WTC11 (cell line): ENCODE results near the gene AR.

ENCODE experiments used
- NR1H2 ChIP-seq: sonication (generic); formaldehyde crosslinking; IDR thresholded peaks from 2 replicates; pipeline ENCODE4 v1.9.0; 2021; ENCODE audit warnings: mild to moderate bottlenecking, moderate library complexity, missing genetic modification reagents
- TF ChIP-seq, protein P1 (sequence below): sonication (generic); formaldehyde crosslinking; IDR thresholded peaks from 2 replicates; pipeline ENCODE4 v1.8.1; 2023; ENCODE audit warnings: mild to moderate bottlenecking, missing genetic modification reagents, moderate library complexity
- TF ChIP-seq, protein P2 (sequence below): fragments of 250-450 bp; sonication (Bioruptor Pico); IDR thresholded peaks from 2 replicates; pipeline ENCODE4 v2.1.2; 2022; ENCODE audit warnings: mild to moderate bottlenecking, moderate library complexity
- TF ChIP-seq, protein P3 (sequence below): sonication (generic); formaldehyde crosslinking; IDR thresholded peaks from 2 replicates; pipeline ENCODE4 v1.8.0; 2022; ENCODE audit warnings: mild to moderate bottlenecking, missing genetic modification reagents
- TF ChIP-seq, protein P4 (sequence below): sonication (generic); formaldehyde crosslinking; IDR thresholded peaks from 2 replicates; pipeline ENCODE4 v1.8.0; 2022; ENCODE audit warnings: mild to moderate bottlenecking, missing genetic modification reagents
- TF ChIP-seq, protein P5 (sequence below): fragments of 200-600 bp; IDR thresholded peaks from 2 replicates; pipeline ENCODE4 v1.8.0; 2022; ENCODE audit warnings: antibody characterized with exemption
- TF ChIP-seq, protein P6 (sequence below): sonication (generic); formaldehyde crosslinking; IDR thresholded peaks from 2 replicates; pipeline ENCODE4 v1.8.0; 2022; ENCODE audit warnings: mild to moderate bottlenecking, missing genetic modification reagents
- TF ChIP-seq, protein P7 (sequence below): sonication (generic); formaldehyde crosslinking; conservative IDR thresholded peaks from 2 replicates; pipeline ENCODE4 v1.8.1; 2022; ENCODE audit warnings: mild to moderate bottlenecking, missing genetic modification reagents

DNA sequence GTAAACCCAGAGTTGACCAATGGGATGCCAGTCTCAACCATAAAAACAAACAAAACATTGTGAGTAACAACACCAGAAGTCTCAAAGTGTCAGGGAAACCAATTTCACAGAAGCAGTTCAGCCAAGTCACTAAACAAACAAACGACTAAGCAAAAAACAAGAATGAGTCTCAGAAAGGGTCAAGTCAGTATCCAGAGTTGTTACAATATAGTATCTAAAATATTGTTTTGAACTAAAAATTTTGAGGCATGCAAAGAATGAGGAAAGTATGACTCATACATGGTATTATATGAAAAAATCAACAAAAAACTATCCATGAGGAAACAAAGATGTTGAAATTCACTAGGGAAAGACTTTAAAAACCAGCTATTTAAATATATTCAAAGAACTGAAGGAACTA, 70.6 kb downstream of the AR start:
- TF ChIP-seq, protein P1, sequence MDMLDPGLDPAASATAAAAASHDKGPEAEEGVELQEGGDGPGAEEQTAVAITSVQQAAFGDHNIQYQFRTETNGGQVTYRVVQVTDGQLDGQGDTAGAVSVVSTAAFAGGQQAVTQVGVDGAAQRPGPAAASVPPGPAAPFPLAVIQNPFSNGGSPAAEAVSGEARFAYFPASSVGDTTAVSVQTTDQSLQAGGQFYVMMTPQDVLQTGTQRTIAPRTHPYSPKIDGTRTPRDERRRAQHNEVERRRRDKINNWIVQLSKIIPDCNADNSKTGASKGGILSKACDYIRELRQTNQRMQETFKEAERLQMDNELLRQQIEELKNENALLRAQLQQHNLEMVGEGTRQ (CRISPR knock-in tag): no peak
- TF ChIP-seq, protein P2, sequence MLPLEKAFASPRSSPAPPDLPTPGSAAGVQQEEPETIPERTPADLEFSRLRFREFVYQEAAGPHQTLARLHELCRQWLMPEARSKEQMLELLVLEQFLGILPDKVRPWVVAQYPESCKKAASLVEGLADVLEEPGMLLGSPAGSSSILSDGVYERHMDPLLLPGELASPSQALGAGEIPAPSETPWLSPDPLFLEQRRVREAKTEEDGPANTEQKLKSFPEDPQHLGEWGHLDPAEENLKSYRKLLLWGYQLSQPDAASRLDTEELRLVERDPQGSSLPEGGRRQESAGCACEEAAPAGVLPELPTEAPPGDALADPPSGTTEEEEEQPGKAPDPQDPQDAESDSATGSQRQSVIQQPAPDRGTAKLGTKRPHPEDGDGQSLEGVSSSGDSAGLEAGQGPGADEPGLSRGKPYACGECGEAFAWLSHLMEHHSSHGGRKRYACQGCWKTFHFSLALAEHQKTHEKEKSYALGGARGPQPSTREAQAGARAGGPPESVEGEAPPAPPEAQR: no peak
- TF ChIP-seq, protein P3, sequence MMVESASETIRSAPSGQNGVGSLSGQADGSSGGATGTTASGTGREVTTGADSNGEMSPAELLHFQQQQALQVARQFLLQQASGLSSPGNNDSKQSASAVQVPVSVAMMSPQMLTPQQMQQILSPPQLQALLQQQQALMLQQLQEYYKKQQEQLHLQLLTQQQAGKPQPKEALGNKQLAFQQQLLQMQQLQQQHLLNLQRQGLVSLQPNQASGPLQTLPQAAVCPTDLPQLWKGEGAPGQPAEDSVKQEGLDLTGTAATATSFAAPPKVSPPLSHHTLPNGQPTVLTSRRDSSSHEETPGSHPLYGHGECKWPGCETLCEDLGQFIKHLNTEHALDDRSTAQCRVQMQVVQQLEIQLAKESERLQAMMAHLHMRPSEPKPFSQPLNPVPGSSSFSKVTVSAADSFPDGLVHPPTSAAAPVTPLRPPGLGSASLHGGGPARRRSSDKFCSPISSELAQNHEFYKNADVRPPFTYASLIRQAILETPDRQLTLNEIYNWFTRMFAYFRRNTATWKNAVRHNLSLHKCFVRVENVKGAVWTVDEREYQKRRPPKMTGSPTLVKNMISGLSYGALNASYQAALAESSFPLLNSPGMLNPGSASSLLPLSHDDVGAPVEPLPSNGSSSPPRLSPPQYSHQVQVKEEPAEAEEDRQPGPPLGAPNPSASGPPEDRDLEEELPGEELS (CRISPR knock-in tag): no peak
- TF ChIP-seq, protein P4, sequence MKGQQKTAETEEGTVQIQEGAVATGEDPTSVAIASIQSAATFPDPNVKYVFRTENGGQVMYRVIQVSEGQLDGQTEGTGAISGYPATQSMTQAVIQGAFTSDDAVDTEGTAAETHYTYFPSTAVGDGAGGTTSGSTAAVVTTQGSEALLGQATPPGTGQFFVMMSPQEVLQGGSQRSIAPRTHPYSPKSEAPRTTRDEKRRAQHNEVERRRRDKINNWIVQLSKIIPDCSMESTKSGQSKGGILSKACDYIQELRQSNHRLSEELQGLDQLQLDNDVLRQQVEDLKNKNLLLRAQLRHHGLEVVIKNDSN (CRISPR knock-in tag): no peak
- TF ChIP-seq, protein P5, sequence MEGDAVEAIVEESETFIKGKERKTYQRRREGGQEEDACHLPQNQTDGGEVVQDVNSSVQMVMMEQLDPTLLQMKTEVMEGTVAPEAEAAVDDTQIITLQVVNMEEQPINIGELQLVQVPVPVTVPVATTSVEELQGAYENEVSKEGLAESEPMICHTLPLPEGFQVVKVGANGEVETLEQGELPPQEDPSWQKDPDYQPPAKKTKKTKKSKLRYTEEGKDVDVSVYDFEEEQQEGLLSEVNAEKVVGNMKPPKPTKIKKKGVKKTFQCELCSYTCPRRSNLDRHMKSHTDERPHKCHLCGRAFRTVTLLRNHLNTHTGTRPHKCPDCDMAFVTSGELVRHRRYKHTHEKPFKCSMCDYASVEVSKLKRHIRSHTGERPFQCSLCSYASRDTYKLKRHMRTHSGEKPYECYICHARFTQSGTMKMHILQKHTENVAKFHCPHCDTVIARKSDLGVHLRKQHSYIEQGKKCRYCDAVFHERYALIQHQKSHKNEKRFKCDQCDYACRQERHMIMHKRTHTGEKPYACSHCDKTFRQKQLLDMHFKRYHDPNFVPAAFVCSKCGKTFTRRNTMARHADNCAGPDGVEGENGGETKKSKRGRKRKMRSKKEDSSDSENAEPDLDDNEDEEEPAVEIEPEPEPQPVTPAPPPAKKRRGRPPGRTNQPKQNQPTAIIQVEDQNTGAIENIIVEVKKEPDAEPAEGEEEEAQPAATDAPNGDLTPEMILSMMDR: no peak
- TF ChIP-seq, protein P6, sequence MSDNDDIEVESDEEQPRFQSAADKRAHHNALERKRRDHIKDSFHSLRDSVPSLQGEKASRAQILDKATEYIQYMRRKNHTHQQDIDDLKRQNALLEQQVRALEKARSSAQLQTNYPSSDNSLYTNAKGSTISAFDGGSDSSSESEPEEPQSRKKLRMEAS (CRISPR knock-in tag): no peak
- no peak for TF ChIP-seq NR1H2 (CRISPR knock-in tag)
- TF ChIP-seq, protein P7, sequence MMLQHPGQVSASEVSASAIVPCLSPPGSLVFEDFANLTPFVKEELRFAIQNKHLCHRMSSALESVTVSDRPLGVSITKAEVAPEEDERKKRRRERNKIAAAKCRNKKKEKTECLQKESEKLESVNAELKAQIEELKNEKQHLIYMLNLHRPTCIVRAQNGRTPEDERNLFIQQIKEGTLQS (CRISPR knock-in tag): no peak
